Transverse colon (tissue), 4 donors: ENCODE results near the gene EXD3.

Experiments used
- POLR2AphosphoS5 ChIP-seq, 3 donors: sonication (generic); formaldehyde crosslinking; IDR thresholded peaks; one replicate each; pipeline ENCODE4 v1.6.1; 2016; ENCODE audit warnings: antibody characterized with exemption in 3 of 3
- TF ChIP-seq, protein P1 (sequence below), 5 experiments: fragments of 200-600 bp in 3 of 5; fragments of 450-650 bp in 2 of 5; sonication (generic) in 3 of 5; IDR thresholded peaks; 1 replicate in 2 of 5; 2 replicates in 3 of 5; pipeline ENCODE4 v1.5.1; 2016 to 2017; ENCODE audit warnings: antibody characterized with exemption in 5 of 5, inconsistent platforms in 3 of 5, mild to moderate bottlenecking in 2 of 5, moderate library complexity in 1 of 5

DNA sequence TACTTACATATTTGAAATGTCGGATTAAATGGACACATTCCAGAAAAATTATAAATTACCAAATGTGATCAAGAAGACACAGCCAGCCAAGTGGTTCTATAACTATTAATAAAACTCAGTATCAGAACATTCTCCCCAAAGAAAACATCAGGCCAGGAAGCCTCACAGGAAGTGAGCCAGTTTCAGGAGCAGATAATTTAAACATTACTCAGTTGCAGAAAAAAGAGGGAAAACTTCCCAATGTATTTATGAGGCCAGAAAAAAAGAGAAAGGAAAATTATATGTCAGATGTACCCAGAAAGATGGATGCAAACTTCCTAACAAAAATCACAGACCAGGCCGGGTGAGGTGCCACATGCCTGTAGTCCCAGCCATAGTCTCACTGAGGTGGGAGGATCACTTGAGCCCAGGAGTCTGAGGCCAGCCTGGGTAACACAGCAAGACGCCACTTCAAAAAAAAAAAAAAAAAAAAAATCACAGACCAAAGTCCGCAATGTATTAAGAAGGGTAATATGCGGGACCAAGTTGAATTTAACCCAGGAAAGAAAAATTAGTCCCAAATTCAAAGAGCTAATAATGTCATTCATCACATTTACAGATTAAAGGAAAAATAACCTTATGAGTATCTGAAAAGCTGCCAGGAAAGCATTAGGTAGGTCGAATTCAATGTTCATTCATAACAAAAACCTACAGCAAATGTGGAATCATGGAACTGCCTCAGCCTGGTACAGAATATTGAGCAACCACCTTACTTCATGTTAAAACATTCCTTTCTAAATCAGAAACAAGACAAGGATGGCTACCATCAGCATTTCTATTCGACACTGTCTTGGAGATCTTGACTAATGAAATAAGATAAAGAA is 83.7 kb downstream of the EXD3 start:
- TF ChIP-seq, protein P1, sequence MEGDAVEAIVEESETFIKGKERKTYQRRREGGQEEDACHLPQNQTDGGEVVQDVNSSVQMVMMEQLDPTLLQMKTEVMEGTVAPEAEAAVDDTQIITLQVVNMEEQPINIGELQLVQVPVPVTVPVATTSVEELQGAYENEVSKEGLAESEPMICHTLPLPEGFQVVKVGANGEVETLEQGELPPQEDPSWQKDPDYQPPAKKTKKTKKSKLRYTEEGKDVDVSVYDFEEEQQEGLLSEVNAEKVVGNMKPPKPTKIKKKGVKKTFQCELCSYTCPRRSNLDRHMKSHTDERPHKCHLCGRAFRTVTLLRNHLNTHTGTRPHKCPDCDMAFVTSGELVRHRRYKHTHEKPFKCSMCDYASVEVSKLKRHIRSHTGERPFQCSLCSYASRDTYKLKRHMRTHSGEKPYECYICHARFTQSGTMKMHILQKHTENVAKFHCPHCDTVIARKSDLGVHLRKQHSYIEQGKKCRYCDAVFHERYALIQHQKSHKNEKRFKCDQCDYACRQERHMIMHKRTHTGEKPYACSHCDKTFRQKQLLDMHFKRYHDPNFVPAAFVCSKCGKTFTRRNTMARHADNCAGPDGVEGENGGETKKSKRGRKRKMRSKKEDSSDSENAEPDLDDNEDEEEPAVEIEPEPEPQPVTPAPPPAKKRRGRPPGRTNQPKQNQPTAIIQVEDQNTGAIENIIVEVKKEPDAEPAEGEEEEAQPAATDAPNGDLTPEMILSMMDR (IDR thresholded peaks at IDR 0.05), result no peak
- TF ChIP-seq POLR2AphosphoS5 (IDR thresholded peaks at IDR 0.05), result no peak
